ENCODE results near the gene TEKT1.
"Not testable (repeated sequence)": the region's sequence is repeated elsewhere in the genome, so short reads cannot be mapped to it uniquely, and the experiment has no call there.

The TEKT1 gene

DNA sequence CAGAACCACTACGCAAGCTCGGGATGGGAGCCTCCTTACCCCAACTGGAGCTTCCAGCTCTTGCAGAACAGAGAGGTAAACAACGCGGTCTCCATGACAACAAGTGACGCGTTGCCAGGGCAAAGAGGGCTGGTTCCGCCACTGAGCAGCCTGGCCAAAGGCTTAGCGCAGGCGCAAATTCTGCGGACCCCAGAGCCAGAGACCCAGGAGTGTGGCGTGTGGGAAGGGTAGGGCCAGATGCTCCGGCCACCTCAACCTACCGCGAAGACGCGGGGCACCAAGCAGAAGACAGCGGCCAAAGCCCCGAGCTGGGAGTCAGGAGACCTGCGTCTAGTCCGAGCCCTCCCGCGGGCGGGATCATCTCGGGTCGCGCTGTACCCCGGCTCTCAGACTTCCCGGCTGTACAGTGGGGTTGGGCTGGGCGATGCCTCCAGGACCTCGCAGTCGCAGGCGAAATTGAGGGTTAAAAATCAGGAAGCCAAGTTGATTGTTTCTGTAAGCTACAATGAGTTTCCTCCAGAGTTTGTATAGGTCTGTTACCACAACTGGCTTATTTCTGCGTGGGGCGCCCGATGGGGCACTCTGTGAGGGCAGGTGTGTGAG lies at the start of gene TEKT1:
TEKT1 (minus strand) TSS at position 69 of the 603 bp plus-strand sequence. CDS start 1,353 bp downstream, outside the sequence.
- DNase-seq (ENCODE audit: low read depth) = peak; percentile 55

DNA sequence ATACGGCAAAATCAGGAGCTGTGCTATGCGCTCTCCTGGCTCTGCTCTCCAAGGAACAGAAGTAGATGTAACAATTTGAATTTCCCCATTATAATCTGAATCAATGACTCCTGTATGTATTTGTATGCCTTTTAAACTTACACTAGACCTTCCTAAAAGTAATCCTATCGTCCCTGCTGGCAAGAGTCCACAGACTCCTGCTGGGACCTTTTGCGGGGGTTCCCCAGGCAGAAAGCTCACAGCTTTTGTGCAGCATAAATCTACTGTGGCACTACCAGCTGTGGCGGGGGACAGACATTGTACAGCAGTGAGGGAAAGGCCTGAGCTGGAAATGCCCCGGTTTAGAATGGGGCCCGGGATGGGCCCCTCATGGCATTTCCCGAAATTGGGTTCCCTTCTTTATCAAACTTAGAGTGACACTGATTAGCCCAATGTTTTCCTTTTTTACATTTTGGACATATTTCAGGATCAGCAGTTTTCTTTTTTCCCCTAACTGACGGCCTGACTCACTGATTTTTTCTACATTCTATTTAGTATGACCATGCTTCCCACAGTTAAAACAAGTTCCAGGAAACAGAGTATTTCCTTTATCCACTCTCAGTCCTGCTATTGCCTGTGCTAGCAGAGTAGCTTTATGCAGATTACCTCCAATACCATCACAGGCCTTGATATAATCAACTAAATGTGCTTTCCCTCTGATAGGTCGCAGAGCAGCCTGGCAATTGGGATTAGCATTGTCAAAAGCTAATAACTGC lies 47.9 kb upstream of the TEKT1 start:
- not testable (repeated sequence) for DNase-seq (ENCODE audit: low read depth)

DNA sequence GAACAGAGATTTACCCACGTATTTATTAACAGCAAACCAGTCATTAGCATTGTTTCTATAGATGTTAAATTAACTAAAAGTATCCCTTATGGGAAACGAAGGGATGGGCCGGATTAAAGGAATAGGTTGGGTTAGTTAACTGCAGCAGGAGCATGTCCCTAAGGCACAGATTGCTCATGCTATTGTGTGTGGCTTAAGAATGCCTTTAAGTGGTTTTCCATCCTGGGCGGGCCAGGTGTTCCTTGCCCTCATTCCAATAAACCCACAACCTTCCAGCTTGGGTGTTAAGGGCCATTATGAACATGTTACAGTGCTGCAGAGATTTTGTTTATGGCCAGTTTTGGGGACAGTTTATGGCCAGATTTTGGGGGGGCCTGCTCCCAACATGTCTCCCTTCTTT lies 43.7 kb upstream of the TEKT1 start:
- DNase-seq (ENCODE audit: low read depth) = not testable (repeated sequence)

DNA sequence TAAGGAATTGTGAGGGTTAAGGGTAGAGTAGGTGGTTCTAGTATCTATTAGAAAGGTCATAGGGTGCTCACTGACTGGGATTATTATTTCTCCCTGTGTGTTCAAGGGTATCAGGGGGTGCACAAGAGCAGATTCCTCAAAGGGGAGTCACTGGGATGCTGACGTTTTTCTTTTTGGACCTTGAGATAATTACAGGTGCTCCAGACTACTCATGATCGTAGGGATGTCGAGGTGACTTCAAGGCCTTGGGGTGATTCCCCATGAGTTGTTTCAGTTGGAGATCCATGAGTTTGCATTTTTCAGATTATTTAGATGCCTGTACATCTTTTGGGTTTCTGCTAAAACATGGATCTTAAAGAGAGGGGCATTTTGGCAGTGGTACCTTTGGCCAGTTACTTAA lies 41.4 kb upstream of the TEKT1 start:
- DNase-seq (ENCODE audit: low read depth) = no peak

DNA sequence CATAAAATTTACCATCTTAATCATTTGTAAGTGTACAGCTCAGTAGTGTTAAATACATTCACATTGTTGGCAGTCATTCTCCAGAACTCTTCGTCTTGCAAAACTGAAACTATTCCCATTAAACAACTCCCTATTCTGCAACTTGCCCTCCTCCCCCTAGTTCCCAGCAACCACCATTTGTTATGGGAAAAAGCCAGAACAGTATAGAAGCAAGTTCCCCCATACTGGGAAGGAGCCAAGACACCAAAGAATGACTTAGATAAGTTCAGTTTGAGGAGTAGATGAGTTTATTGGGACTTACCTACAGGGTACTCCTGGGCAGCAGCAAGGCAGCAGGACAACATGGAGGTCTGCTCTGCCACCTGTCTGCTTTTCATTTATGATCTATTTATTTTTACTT lies 39.3 kb upstream of the TEKT1 start:
- no peak for DNase-seq (ENCODE audit: low read depth)

DNA sequence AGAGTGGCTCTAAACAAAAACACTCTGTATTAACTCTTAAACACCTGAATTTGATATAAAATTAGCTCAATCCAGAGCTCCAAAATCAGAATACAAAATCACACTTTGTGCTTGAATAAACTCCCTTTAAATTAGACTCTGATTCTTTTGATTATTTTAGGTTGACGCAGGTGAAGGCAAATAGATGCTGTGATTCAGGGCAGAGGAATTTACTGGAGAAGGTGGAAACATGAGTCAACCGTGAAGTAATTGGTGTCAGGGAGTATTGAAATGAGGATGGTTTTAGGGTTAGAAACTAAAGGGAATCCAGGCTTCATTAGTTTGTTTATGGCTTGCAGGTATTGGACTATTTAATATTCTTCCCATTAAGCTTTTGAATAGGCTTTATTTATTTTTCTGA lies 37.1 kb upstream of the TEKT1 start:
- DNase-seq (ENCODE audit: low read depth) = no peak

DNA sequence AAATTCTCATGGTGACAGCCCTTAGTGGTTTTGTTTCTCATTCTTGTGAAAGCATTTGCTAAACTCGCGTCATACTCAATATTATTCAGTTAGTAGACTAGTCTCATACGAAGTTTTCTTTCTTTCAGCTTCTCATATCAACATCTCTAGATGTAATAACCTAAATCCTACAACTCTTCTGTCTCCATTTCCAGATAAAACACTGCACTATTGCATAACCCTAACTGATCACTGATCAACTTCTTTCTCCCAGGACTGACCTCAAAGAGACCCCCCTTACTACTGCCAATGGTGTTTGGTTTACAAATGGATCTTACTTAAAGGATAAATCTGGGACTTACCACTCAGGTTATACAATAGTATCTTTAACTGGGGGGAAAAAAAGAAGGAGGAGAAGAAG lies 36.3 kb upstream of the TEKT1 start:
- no peak for DNase-seq (ENCODE audit: low read depth)

DNA sequence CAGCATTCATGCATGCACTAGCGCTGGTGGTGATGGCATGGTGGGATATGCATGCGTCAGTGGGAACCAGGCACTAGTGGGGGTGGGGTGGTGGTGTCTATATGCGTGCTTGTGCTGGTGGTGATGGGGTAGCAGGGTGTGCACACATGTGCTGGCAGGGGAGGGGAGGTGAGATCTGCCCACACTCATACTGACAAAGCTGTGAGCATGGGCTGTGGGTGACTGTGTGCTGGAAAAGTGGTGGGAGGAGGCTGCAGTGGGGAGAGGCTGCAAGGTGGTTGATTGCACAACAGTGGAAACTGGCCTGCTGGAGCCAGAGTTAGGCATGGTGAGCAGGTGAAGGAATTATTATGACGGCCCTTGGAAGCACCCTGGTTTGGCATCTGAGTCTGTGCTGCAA lies 31.3 kb upstream of the TEKT1 start:
- DNase-seq (ENCODE audit: low read depth) = no peak

DNA sequence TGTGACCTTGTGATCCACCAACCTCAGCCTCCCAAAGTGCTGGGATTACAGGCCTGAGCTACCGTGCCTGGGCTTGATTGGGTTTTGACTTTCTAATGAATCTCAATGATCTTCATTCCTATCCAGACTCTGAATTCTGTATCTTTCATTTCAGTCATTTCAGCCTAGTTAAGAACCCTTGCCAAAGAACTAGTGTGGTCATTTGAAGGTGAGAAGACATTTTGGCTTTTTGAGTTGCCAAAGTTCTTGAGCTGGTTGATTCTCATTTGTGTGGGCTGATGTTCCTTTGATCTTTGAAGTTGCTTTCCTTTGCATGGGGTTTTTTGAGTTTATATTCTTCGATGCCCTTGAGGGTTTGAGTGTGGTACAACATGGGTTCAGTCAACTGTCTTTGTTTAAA lies 30.6 kb upstream of the TEKT1 start:
- DNase-seq (ENCODE audit: low read depth) = no peak

DNA sequence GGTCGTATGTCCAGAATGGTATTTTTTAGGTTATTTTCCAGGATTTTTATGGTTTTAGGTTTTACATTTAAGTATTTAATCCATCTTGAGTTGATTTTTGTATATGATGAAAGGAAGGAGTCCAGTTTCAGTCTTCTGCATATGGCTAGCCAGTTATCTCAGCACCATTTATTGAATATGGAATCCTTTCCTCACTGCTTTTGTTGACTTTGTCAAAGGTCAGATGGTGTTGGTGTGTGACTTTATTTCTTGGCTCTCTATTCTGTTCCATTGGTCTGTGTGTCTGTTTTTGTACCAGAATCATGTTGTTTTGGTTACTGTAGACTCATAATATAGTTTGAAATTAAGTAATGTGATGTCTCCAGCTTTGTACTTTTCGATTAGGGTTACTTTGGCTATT lies 26.4 kb upstream of the TEKT1 start:
- DNase-seq (ENCODE audit: low read depth) = no peak

DNA sequence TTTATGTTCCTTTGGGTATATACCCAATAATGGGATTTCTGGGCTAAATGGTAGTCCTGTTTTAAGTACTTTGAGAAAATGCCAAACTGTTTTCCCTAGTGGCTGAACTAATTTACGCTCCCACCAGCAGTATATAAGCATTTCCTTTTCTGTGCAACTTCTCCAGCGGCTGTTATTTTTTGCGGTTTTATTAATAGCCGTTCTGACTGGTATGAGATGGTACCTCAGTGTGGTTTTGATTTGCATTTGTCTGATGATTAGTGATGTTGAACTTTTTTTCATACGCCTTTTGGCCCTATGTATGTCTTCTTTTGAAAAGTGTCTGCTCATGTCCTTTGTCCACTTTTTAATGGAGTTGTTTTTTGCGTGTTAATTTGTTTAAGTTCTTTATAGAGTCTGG lies 25.8 kb upstream of the TEKT1 start:
- no peak for DNase-seq (ENCODE audit: low read depth)

DNA sequence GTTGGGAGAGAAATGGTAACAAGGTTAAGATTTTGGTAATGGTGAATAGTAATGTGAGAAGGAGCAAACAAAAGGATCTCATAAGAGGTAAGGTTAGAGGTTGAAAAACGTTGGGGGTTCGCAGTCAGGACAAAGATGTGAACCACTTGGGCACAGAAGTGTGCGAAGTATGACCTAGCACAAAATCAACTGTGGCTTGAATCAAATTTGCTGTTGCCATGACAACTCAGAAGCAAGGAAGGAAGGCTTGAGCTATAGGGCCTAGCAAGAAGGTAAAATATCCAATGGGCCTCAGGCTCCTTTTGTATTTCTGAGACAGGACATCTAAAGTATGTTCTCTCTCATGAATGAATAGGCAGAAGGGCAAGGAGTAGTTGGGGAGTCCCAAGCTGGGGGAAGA lies 24.5 kb upstream of the TEKT1 start:
- DNase-seq (ENCODE audit: low read depth) = no peak

DNA sequence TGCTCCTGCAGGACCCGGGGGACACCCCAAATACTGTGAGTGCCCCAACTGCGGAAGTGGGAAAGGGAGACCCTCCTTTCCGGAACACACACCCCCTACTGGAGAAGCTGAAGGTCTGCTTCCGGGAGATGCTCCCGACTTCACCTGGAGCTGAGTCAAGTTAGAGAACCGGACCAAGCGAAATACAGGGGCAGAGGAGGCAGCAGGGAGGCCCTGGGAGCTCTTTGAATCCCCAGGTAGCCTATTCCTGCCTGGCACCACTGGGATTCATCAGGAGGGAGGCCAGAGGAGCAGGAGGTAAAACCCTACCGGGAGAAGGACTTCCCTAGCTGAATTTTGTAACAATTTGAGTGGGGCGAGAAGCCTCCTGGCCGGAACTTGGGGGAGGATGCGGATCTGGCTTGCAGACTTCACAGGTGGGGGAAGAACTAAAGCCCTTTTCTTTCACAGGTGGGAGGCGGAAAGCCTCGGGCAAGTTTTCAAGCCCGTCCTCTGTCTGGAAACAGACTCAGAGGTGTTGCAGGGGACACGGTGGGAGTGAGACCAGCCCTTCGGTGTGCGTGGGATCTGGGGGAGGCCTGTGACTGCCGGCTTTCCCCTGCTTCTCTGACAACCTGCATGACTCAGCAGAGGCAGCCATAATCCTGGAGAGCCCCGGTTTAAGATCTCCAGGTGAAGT lies 22.4 kb upstream of the TEKT1 start:
- DNase-seq (ENCODE audit: low read depth) = no peak

DNA sequence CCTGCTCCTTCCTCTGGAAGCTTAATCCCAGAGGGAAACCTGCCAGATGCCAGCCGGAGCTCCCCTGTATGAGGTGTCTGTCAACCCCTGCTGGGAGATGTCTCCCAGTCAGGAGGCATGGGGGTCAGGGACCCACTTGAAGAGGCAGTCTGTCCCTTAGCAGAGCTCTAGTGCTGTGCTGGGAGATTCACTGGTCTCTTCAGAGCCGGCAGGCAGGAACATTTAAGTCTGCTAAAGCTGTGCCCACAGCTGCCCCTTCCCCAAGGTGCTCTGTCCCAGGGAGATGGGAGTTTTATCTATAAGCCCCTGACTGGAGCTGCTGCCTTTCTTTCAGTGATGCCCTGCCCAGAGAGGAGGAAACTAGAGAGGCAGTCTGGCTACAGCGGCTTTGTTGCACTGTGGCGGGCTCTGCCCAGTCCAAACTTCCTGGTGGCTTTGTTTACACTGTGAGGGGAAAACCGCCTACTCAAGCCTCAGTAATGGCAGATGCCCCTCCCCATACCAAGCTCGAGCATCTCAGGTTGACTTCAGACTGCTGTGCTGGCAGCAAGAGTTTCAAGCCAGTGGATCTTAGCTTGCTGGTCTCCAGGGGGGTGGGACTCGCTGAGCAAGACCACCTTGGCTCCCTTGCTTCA lies 17.1 kb upstream of the TEKT1 start:
- not testable (repeated sequence) for DNase-seq (ENCODE audit: low read depth)

DNA sequence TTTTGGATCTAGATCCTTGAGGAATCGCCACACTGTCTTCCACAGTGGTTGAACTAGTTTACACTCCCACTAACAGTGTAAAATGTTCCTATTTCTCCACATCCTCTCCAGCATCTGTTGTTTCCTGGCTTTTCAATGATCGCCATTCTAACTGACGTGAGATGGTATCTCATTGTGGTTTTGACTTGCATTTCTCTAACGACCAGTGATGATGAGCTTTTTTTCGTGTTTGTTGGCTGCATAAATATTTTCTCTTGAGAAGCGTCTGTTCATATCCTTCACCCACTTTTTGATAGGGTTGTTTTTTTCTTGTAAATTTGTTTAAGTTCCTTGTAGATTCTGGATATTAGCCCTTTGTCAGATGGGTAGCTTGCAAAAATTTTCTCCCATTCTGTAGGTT lies 14.6 kb upstream of the TEKT1 start:
- not testable (repeated sequence) for DNase-seq (ENCODE audit: low read depth)

DNA sequence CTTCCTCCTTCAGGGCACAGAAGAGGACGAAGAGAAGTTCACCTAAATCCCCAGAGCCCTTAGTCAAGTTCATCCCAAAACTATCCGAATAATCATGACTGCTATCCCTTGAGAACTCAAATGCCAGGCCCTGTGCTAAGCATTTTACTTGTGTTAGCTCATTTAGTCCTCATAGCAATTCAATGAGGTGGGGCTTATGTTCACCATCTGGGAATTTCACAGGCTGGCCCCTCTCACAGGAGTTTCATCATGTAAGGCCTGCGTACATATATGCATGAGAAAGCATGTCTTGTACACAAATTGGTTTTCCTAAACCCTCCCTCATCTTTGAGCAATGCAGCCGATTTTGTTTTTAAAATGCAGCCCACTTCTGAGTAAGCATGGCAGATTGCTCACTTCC lies 12.9 kb upstream of the TEKT1 start:
- DNase-seq (ENCODE audit: low read depth) = not testable (repeated sequence)

DNA sequence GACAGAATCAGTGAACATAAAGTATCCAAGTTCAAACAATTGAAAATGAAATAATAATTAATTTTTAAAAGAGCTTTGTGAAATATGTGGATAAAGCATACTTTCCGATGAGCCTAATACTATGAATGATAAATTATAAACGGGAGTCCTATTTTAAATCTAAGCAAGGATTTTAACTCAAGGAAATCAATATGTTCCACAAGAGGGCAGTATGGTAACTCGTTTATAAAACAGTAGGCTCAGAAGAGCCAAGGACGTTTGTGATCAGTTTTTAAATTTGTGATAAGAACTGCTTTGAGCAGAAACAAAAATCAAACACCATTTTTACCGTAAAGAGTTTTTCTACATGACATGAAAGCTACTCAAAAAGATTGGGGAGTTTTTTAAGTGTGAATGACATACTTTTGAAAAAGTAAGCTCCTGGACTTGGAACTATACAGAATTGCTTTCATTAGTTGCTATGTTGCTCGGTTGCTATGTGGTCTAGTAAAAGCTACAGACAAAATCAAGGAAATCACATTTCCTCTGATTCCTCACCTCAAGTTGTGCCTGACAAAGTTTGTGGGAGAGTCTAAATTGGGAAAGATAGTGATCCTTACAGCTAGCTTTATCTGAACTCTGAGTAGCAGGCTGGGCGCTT lies 11.8 kb upstream of the TEKT1 start:
- DNase-seq (ENCODE audit: low read depth) = no peak

DNA sequence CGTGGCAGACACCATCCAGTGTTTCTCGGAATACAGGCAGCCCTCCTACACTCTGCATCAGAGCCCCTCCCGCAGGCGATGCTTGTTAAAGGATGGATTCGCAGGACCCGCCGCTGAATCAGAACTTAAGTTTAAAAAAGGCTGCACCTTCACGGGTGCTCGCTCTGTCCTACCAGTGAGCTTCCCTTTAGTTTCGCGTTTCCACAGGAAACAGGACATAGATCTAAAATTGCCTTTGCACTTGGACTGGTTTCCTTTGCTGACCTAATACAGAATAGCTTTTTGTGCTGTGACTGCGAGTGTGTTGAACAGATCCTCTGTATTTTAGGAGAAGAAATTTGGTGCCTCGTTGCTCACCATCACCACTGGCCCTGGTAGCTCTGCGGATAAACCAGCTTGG lies 10.2 kb upstream of the TEKT1 start:
- not testable (repeated sequence) for DNase-seq (ENCODE audit: low read depth)

DNA sequence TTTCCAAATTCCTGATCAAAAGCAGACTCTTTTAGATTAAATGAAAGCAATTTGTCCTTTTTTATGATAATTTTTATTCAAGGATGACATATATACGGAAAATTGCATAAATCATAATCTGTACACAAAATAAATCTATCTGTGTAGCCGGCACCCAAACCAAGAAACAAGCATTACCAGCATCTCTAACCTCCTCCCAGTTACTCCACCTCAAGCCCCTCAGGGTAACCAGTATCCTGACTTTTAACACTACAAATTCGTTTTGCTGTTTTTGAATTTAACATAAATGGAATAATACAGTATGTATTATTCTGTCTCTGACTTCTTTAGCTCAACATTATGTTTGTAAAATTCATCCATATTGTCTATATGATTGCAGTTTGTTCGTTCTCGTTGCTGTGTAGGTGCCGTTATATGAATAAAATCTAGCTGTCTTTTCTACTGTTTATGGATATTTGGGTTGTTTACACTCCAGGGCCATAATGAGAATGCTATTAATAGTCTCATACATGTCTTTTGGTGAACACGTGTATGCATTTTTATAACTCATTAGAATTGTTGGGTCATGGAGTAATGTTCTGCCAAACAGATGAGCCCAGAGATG lies 1.0 kb downstream of the TEKT1 start:
- DNase-seq (ENCODE audit: low read depth) = no peak

DNA sequence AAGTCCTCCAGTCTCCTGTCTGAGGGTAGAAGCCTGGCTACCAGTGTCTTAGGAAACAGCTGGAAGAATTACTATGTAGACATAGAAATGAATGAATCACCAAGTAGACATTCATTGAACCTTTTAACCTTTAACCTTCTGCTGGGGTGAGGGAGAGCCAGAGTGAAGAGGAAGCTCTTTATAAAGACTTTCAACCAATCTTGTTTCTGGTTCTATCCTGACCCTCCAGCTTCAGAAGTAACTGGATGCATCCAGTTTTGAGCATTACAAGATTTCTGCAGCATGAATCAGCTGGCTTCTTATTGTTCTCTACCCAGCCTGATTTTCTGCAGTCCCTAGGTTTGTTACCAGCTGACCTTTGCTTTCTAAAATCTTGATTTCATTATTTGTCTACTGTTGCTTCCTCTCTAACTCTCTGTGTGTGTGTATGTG lies 8.5 kb downstream of the TEKT1 start:
- DNase-seq (ENCODE audit: low read depth) = no peak

DNA sequence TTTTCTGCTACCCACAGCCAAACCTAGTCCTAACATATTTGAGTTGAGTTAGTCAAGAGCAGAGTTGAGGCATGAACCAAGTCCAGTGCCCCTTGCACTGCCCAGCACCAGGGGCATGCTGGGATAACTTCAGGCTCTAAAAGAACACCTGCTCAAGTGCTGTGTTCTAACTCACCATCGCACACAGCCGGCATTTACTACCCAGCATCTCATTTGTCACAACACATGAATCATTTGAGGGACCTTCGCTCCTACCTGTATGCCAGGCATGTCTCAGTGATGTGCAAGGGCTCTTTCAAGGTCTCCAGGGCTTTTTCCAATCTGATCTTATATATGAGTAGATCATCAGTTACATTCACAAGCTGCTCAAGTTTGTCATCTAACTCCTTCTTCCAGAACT lies 12.6 kb downstream of the TEKT1 start:
- no peak for DNase-seq (ENCODE audit: low read depth)

DNA sequence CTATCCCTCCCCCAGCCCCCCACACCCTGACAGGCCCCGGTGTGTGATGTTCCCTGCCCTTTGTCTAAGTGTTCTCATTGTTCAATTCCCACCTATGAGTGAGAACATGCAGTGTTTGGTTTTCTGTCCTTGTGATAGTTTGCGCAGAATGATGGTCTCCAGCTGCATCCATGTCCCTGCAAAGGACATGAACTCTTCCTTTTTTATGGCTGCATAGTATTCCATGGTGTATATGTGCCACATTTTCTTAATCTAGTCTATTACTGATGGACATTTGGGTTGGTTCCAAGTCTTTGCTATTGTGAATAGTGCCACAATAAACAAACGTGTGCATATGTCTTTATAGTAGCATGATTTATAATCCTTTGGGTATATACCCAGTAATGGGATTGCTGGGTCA lies 15.2 kb downstream of the TEKT1 start:
- DNase-seq (ENCODE audit: low read depth) = not testable (repeated sequence)
